ENCODE results near the gene RNF17. TPM values are rescaled to one million over a fixed set of nuclear protein-coding genes. Genes with fewer than 3 reads are reported as not detected.

RNF17 gene, protein sequence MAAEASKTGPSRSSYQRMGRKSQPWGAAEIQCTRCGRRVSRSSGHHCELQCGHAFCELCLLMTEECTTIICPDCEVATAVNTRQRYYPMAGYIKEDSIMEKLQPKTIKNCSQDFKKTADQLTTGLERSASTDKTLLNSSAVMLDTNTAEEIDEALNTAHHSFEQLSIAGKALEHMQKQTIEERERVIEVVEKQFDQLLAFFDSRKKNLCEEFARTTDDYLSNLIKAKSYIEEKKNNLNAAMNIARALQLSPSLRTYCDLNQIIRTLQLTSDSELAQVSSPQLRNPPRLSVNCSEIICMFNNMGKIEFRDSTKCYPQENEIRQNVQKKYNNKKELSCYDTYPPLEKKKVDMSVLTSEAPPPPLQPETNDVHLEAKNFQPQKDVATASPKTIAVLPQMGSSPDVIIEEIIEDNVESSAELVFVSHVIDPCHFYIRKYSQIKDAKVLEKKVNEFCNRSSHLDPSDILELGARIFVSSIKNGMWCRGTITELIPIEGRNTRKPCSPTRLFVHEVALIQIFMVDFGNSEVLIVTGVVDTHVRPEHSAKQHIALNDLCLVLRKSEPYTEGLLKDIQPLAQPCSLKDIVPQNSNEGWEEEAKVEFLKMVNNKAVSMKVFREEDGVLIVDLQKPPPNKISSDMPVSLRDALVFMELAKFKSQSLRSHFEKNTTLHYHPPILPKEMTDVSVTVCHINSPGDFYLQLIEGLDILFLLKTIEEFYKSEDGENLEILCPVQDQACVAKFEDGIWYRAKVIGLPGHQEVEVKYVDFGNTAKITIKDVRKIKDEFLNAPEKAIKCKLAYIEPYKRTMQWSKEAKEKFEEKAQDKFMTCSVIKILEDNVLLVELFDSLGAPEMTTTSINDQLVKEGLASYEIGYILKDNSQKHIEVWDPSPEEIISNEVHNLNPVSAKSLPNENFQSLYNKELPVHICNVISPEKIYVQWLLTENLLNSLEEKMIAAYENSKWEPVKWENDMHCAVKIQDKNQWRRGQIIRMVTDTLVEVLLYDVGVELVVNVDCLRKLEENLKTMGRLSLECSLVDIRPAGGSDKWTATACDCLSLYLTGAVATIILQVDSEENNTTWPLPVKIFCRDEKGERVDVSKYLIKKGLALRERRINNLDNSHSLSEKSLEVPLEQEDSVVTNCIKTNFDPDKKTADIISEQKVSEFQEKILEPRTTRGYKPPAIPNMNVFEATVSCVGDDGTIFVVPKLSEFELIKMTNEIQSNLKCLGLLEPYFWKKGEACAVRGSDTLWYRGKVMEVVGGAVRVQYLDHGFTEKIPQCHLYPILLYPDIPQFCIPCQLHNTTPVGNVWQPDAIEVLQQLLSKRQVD (N-terminal part only)
- 0.52 TPM for total RNA-seq

GRCh38 chr13:24763596-24764275 is at the start of gene RNF17:
Gene RNF17, plus strand, starts transcription at chr13:24764169. Its CDS starts 35 bp downstream, at chr13:24764204.
- H3K27me3 ChIP-seq (ENCODE audit: control insufficient read depth in 3 of 3, insufficient read depth in 3 of 3, low read length in 3 of 3), result no peaks in the 10 kb centered on the region
- no peak within 1 kb of the TSS for H3K27ac ChIP-seq (ENCODE audit: low read depth, low read length)
- no peak within 1 kb of the TSS for H3K9ac ChIP-seq (ENCODE audit: low read depth in 1 of 3, low read length in 3 of 3)
- no peaks in the 10 kb centered on the region for H3K9me3 ChIP-seq (ENCODE audit: control insufficient read depth in 3 of 3, low read length in 3 of 3)
- H3K4me3 ChIP-seq (ENCODE audit: low read length in 3 of 3), result no peak within 1 kb of the TSS
- H3K36me3 ChIP-seq (ENCODE audit: control insufficient read depth in 3 of 3, insufficient read depth in 3 of 3, low read length in 3 of 3), result no peaks in the 10 kb centered on the region
- no peaks in the 10 kb centered on the region for H3K4me1 ChIP-seq (ENCODE audit: control insufficient read depth in 3 of 3, insufficient read depth in 3 of 3, low read length in 3 of 3)

DNA sequence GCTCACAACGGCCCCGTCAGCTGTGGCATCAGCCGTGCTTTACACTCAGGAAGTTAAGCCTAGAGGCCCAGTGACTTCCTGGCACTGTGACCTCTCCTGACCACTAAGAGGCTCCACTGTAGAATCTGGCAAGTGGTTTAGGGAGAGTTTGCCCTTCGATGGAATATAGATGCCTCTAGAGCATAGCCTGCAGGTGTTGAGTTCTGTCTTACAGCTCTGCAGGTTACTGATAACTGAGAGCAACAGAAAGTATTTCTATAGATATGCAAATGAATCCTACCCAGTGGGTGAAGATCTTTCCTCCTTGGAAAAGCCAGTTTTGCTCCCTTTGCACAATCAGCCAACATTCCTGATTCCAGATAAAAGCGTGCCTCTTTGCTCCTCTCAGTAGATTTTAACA is 48.0 kb upstream of the RNF17 start:
- H3K27me3 ChIP-seq (ENCODE audit: control insufficient read depth in 3 of 3, insufficient read depth in 3 of 3, low read length in 3 of 3), result peaks cover 3 to 10% (median 6%) of the 10 kb centered on the region in 3 donors
- no peaks in the 10 kb centered on the region for H3K36me3 ChIP-seq (ENCODE audit: control insufficient read depth in 3 of 3, insufficient read depth in 3 of 3, low read length in 3 of 3)
- no peaks in the 10 kb centered on the region for H3K9me3 ChIP-seq (ENCODE audit: control insufficient read depth in 3 of 3, low read length in 3 of 3)
- H3K27ac ChIP-seq (ENCODE audit: low read depth, low read length), result no peak overlapping the region
- H3K4me3 ChIP-seq (ENCODE audit: low read length in 3 of 3), result no peak overlapping the region
- peaks cover 7 to 9% (median 7%) of the 10 kb centered on the region in 3 donors for H3K4me1 ChIP-seq (ENCODE audit: control insufficient read depth in 3 of 3, insufficient read depth in 3 of 3, low read length in 3 of 3)
- H3K9ac ChIP-seq (ENCODE audit: low read depth in 1 of 3, low read length in 3 of 3), result no peak overlapping the region

GRCh38 chr13:24716446-24716845 is 47.5 kb upstream of the RNF17 start:
- H3K27ac ChIP-seq (ENCODE audit: low read depth, low read length), result no peak overlapping the region
- H3K27me3 ChIP-seq (ENCODE audit: control insufficient read depth in 3 of 3, insufficient read depth in 3 of 3, low read length in 3 of 3), result peaks cover 3 to 10% (median 6%) of the 10 kb centered on the region in 3 donors
- H3K36me3 ChIP-seq (ENCODE audit: control insufficient read depth in 3 of 3, insufficient read depth in 3 of 3, low read length in 3 of 3), result no peaks in the 10 kb centered on the region
- no peak overlapping the region for H3K4me3 ChIP-seq (ENCODE audit: low read length in 3 of 3)
- H3K4me1 ChIP-seq (ENCODE audit: control insufficient read depth in 3 of 3, insufficient read depth in 3 of 3, low read length in 3 of 3), result peaks cover 7 to 9% (median 7%) of the 10 kb centered on the region in 3 donors
- H3K9ac ChIP-seq (ENCODE audit: low read depth in 1 of 3, low read length in 3 of 3), result no peak overlapping the region
- no peaks in the 10 kb centered on the region for H3K9me3 ChIP-seq (ENCODE audit: control insufficient read depth in 3 of 3, low read length in 3 of 3)

DNA sequence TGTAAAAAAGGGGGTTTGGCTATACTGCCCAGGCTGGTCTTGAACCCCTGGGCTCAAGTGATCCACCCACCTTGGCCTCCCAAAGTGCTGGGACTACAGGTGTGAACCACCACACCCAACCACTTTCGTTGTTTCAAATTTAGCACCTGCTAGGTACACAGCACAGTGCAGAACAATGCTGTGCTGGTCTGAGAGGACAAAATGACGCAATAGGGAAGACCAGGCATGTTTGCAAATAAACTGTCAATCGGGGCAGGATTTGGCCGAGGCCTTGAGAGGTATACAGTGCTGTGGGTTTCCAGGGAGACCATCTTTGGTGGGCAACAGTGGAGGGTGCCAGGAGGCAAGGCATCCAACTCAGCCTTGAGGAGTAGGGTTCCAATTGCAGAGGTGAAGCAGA is 46.8 kb upstream of the RNF17 start:
- Histone ChIP-seq H3K27ac (ENCODE audit: low read depth, low read length) (no peak overlapping the region), H3K27me3 (ENCODE audit: control insufficient read depth in 3 of 3, insufficient read depth in 3 of 3, low read length in 3 of 3) (peaks cover 3 to 10% (median 6%) of the 10 kb centered on the region in 3 donors), H3K36me3 (ENCODE audit: control insufficient read depth in 3 of 3, insufficient read depth in 3 of 3, low read length in 3 of 3) (no peaks in the 10 kb centered on the region), H3K4me3 (ENCODE audit: low read length in 3 of 3) (no peak overlapping the region), H3K4me1 (ENCODE audit: control insufficient read depth in 3 of 3, insufficient read depth in 3 of 3, low read length in 3 of 3) (peaks cover 7 to 9% (median 7%) of the 10 kb centered on the region in 3 donors), H3K9me3 (ENCODE audit: control insufficient read depth in 3 of 3, low read length in 3 of 3) (no peaks in the 10 kb centered on the region), H3K9ac (ENCODE audit: low read depth in 1 of 3, low read length in 3 of 3) (no peak overlapping the region)

DNA sequence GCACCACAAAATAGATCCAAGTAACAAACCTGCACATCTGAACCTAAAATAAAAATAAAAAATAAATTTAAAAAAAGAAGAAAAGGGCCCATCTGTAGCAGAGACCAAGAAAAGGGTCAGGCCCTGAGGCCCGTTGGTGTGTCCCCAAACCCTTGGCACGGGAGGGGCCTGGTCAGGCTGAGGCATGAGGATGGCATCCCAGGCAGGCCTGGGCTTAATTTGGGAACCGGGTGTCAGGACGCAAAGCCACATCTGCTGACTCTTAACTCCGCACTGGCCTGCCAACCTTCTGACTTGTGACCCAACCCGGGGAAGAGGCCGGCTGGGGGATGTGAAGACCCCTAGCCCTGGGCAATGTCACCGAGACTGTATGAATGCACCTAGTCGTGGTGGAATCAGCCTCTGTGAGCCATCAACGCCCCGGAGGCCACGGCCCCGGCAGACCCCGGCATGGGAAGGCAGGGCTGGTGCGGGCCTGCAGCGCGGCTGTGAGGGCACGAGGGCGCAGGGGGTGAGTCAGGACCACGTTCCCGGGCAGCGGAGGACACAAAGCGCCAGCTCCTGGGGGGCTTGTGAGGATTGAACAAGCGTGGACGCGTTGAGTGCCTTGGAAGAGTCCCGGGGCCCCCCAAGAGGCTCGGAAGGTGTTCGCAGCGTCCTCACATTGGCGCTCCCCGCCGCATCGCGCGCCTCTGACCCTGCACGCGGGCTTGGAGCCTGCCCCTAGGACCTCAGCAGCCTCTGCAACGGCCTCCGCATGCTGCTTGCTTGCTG is 45.6 kb upstream of the RNF17 start:
- H3K9me3 ChIP-seq (ENCODE audit: control insufficient read depth in 3 of 3, low read length in 3 of 3), result no peaks in the 10 kb centered on the region
- no peaks in the 10 kb centered on the region for H3K36me3 ChIP-seq (ENCODE audit: control insufficient read depth in 3 of 3, insufficient read depth in 3 of 3, low read length in 3 of 3)
- peaks cover 3 to 17% (median 6%) of the 10 kb centered on the region in 3 donors for H3K27me3 ChIP-seq (ENCODE audit: control insufficient read depth in 3 of 3, insufficient read depth in 3 of 3, low read length in 3 of 3)
- H3K4me3 ChIP-seq (ENCODE audit: low read length in 3 of 3), result no peak overlapping the region
- H3K4me1 ChIP-seq (ENCODE audit: control insufficient read depth in 3 of 3, insufficient read depth in 3 of 3, low read length in 3 of 3), result no peaks in the 10 kb centered on the region
- H3K27ac ChIP-seq (ENCODE audit: low read depth, low read length), result no peak overlapping the region
- no peak overlapping the region for H3K9ac ChIP-seq (ENCODE audit: low read depth in 1 of 3, low read length in 3 of 3)

DNA sequence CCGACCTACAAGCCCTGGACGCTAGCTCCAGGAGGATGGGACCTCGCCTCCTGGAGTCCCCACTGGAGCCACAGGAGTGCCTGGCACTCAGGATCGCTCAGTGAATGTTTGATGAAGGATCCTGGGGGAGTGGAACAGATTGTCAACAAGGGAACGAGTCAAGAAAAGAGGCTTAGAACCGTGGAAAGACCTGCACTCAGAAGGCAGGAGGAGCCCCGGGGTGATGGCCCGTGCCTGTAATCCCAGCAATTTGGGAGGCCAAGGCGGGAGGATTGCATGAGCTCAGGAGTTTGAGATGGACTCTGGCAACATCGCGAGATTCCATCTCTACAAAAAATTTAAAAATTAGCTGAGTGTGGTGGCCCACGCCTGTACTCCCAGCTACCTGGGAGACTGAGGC is 44.8 kb upstream of the RNF17 start:
- H3K4me3 ChIP-seq (ENCODE audit: low read length in 3 of 3), result no peak overlapping the region
- H3K27me3 ChIP-seq (ENCODE audit: control insufficient read depth in 3 of 3, insufficient read depth in 3 of 3, low read length in 3 of 3), result peaks cover 3 to 22% (median 6%) of the 10 kb centered on the region in 3 donors
- no peaks in the 10 kb centered on the region for H3K36me3 ChIP-seq (ENCODE audit: control insufficient read depth in 3 of 3, insufficient read depth in 3 of 3, low read length in 3 of 3)
- H3K4me1 ChIP-seq (ENCODE audit: control insufficient read depth in 3 of 3, insufficient read depth in 3 of 3, low read length in 3 of 3), result no peaks in the 10 kb centered on the region
- no peak overlapping the region for H3K27ac ChIP-seq (ENCODE audit: low read depth, low read length)
- H3K9ac ChIP-seq (ENCODE audit: low read depth in 1 of 3, low read length in 3 of 3), result no peak overlapping the region
- H3K9me3 ChIP-seq (ENCODE audit: control insufficient read depth in 3 of 3, low read length in 3 of 3), result no peaks in the 10 kb centered on the region

- H3K4me1 ChIP-seq (ENCODE audit: control insufficient read depth in 3 of 3, insufficient read depth in 3 of 3, low read length in 3 of 3), result no peaks in the 10 kb centered on the region
- no peaks in the 10 kb centered on the region for H3K9me3 ChIP-seq (ENCODE audit: control insufficient read depth in 3 of 3, low read length in 3 of 3)
- no peaks in the 10 kb centered on the region for H3K36me3 ChIP-seq (ENCODE audit: control insufficient read depth in 3 of 3, insufficient read depth in 3 of 3, low read length in 3 of 3)
- no peak overlapping the region for H3K27ac ChIP-seq (ENCODE audit: low read depth, low read length)
- peaks cover 3 to 21% (median 9%) of the 10 kb centered on the region in 3 donors for H3K27me3 ChIP-seq (ENCODE audit: control insufficient read depth in 3 of 3, insufficient read depth in 3 of 3, low read length in 3 of 3)
- H3K9ac ChIP-seq (ENCODE audit: low read depth in 1 of 3, low read length in 3 of 3), result no peak overlapping the region
- H3K4me3 ChIP-seq (ENCODE audit: low read length in 3 of 3), result no peak overlapping the region
Measured at GRCh38 chr13:24723206-24723605, 40.8 kb upstream of the RNF17 start.

- Histone ChIP-seq H3K9ac (ENCODE audit: low read depth in 1 of 3, low read length in 3 of 3) (no peak overlapping the region), H3K9me3 (ENCODE audit: control insufficient read depth in 3 of 3, low read length in 3 of 3) (no peaks in the 10 kb centered on the region), H3K36me3 (ENCODE audit: control insufficient read depth in 3 of 3, insufficient read depth in 3 of 3, low read length in 3 of 3) (no peaks in the 10 kb centered on the region), H3K4me1 (ENCODE audit: control insufficient read depth in 3 of 3, insufficient read depth in 3 of 3, low read length in 3 of 3) (no peaks in the 10 kb centered on the region), H3K4me3 (ENCODE audit: low read length in 3 of 3) (no peak overlapping the region), H3K27ac (ENCODE audit: low read depth, low read length) (no peak overlapping the region), H3K27me3 (ENCODE audit: control insufficient read depth in 3 of 3, insufficient read depth in 3 of 3, low read length in 3 of 3) (peaks cover 3 to 21% (median 9%) of the 10 kb centered on the region in 3 donors)
Measured at GRCh38 chr13:24724714-24725113, 39.3 kb upstream of the RNF17 start.

All from skeletal muscle tissue (tissue), 4 donors.